Measurements from ENCODE around the gene HRAS. TPM values are rescaled to one million over a fixed set of nuclear protein-coding genes. Genes with fewer than 3 reads are reported as not detected.
"Not testable (repeated sequence)": the region's sequence is repeated elsewhere in the genome, so short reads cannot be mapped to it uniquely, and the experiment has no call there.

The HRAS gene
- total RNA-seq, 1 experiment from 2014 or later: 90.2 TPM

GRCh38 chr11:575313-575995 lies 40.1 kb upstream of the HRAS start:
- Histone ChIP-seq H3K36me3 (ENCODE audit: insufficient read depth, low read length, poor library complexity, severe bottlenecking) (no peaks in the 10 kb centered on the region), H3K4me1 (ENCODE audit: insufficient read depth, low read length, poor library complexity, severe bottlenecking) (peaks cover 20% of the 10 kb centered on the region), H3K9me3 (ENCODE audit: low read depth, low read length, poor library complexity, severe bottlenecking) (no peaks in the 10 kb centered on the region), H3K27me3 (replicated peaks; ENCODE audit: insufficient read depth, low read depth, low read length, poor library complexity) (no peaks in the 10 kb centered on the region), H3K4me3 (ENCODE audit: low read depth, low read length, poor library complexity, severe bottlenecking) (peak overlapping the region; percentile 70), H3K27ac (ENCODE audit: low read depth, low read length, poor library complexity, severe bottlenecking) (peak overlapping the region; percentile 57)
- BruUV-seq (replicated peaks): no TSS peak
- ChIA-PET POLR2A (ENCODE audit: low non-redundant PET) (interaction anchor here (0.6 kb wide), 1 partner anchor 155 kb away, joined by 3 read pairs; no protein-coding TSS in a partner anchor), CTCF (interaction anchor here (0.6 kb wide), 1 partner anchor 237 kb away, joined by 6 read pairs; no protein-coding TSS in a partner anchor)
- peak; percentile 63 for DNase-seq (ENCODE audit: low spot score)
- TF ChIP-seq CTCF (conservative IDR thresholded peaks at IDR 0.05; ENCODE audit: low read depth, low read length) (no peak), EZH2 (IDR thresholded peaks at IDR 0.05; ENCODE audit: borderline replicate concordance, low read depth, low read length, poor library complexity, severe bottlenecking) (no peak)
- intact Hi-C loops (cut with micrococcal nuclease; ENCODE audit: unreplicated experiment): no loop called here

- CTCF ChIA-PET: no interaction called here
- Histone ChIP-seq H3K36me3 (ENCODE audit: insufficient read depth, low read length, poor library complexity, severe bottlenecking) (no peaks in the 10 kb centered on the region), H3K27ac (ENCODE audit: low read depth, low read length, poor library complexity, severe bottlenecking) (peak overlapping the region; percentile 57), H3K4me1 (ENCODE audit: insufficient read depth, low read length, poor library complexity, severe bottlenecking) (peaks cover 20% of the 10 kb centered on the region), H3K4me3 (ENCODE audit: low read depth, low read length, poor library complexity, severe bottlenecking) (peak overlapping the region; percentile 70), H3K9me3 (ENCODE audit: low read depth, low read length, poor library complexity, severe bottlenecking) (no peaks in the 10 kb centered on the region), H3K27me3 (replicated peaks; ENCODE audit: insufficient read depth, low read depth, low read length, poor library complexity) (no peaks in the 10 kb centered on the region)
- TF ChIP-seq EZH2 (IDR thresholded peaks at IDR 0.05; ENCODE audit: borderline replicate concordance, low read depth, low read length, poor library complexity, severe bottlenecking) (no peak), CTCF (conservative IDR thresholded peaks at IDR 0.05; ENCODE audit: low read depth, low read length) (no peak)
- POLR2A ChIA-PET (ENCODE audit: low non-redundant PET): no interaction called here
- BruUV-seq (replicated peaks): no TSS peak
- intact Hi-C loops (cut with micrococcal nuclease; ENCODE audit: unreplicated experiment): no loop called here
- DNase-seq (ENCODE audit: low spot score): no peak
These were observed 39.4 kb upstream of the HRAS start for GRCh38 chr11:574632-575312.

GRCh38 chr11:574031-574570 lies 38.7 kb upstream of the HRAS start:
- H3K27ac ChIP-seq (ENCODE audit: low read depth, low read length, poor library complexity, severe bottlenecking); CTCF ChIA-PET; BruUV-seq (replicated peaks); DNase-seq (ENCODE audit: low spot score); H3K27me3 ChIP-seq (replicated peaks; ENCODE audit: insufficient read depth, low read depth, low read length, poor library complexity); intact Hi-C loops (cut with micrococcal nuclease; ENCODE audit: unreplicated experiment); H3K9me3 ChIP-seq (ENCODE audit: low read depth, low read length, poor library complexity, severe bottlenecking); H3K36me3 ChIP-seq (ENCODE audit: insufficient read depth, low read length, poor library complexity, severe bottlenecking); POLR2A ChIA-PET (ENCODE audit: low non-redundant PET): not testable (repeated sequence)
- peaks cover 20% of the 10 kb centered on the region for H3K4me1 ChIP-seq (ENCODE audit: insufficient read depth, low read length, poor library complexity, severe bottlenecking)
- H3K4me3 ChIP-seq (ENCODE audit: low read depth, low read length, poor library complexity, severe bottlenecking): peak overlapping the region; percentile 70

All from A673 (cell line).